ENCODE data around the gene PTP4A1. TPM values are rescaled to one million over a fixed set of nuclear protein-coding genes. Genes with fewer than 3 reads are reported as not detected.
A peak's percentile ranks its signal among the peaks of the same experiment; 100 is the strongest.
"Not testable (repeated sequence)": the region's sequence is repeated elsewhere in the genome, so short reads cannot be mapped to it uniquely, and the experiment has no call there.

PTP4A1 gene
- total and polyA plus RNA-seq, 2 of the 13 experiments (the other 11 are each of a cell fraction or from before 2014, with no cell fraction given), result 141 to 376 TPM

DNA sequence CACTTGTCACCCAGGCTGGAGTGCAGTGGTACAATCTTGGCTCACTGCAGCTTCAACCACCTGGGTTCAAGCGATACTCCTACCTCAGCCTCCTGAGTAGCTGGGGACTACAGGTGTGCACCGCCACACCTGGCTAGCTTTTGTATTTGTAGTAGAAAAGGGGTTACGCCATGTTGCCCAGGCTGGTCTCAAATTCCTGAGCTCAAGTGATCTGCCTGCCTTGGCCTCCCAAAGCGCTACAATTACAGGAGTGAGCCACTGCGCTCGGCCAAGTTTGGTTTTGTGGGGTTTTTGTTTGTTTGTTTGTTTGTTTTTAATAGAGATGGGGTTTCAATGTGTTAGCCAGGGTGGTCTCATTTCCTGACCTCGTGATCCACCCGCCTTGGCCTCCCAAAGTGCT lies 12.3 kb downstream of the PTP4A1 start (continued):
- TF ChIP-seq ZNF329 (CRISPR knock-in tag; IDR thresholded peaks at IDR 0.05; ENCODE audit: low read depth), result no peak

DNA sequence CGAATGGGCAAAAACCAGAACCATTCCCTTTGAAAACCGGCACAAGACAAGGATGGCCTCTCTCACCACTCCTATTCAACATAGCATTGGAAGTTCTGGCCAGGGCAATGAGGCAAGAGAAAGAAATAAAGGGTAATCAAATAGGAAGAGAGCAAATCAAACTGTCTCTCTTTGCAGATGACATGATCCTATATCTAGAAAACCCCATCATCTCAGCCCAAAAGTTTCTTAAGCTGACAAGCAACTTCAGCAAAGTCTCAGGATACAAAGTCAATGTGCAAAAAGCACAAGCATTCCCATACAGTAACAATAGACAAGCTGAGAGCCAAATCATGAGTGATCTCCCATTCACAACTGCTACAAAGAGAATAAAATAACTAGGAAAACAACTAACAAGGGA lies 13.4 kb downstream of the PTP4A1 start:
- 21% methylated on average over 2 of the region's 2 CpGs for WGBS (ENCODE audit: low lambda C conversion rate)

DNA sequence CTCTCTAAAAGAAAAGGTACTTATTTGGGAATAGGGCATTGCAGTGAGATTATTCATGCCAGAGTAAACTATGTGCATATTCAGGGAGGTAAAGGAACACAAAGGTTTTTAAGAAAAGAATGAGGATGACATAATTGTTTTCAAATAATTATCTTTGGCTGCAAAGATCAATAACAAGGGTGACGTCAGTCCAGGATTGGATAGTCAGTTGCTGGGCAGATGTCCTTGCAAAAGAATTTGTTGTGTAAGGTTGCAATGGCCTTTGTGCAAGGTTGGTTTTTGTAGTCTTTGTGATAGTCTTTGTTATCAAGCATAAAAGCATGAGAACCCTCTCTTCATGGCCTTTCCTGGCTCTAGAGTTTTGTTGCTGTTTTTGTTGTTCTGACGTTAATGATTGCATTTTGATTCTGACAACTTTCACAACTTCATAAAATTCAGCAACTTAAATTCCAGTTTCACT lies 17.7 kb downstream of the PTP4A1 start:
- 11% methylated on average over 2 of the region's 2 CpGs for WGBS (ENCODE audit: low lambda C conversion rate)
- Histone ChIP-seq H3K9me3 (ENCODE audit: low read length) (no peaks in the 10 kb centered on the region), H3K4me2 (ENCODE audit: low read depth, low read length) (peak overlapping the region; percentile 26), H4K20me1 (ENCODE audit: insufficient read depth, low read length) (no peaks in the 10 kb centered on the region), H3K36me3 (replicated peaks in 1 of 2; ENCODE audit: control insufficient read depth in 1 of 2, insufficient read depth in 2 of 2, low read length in 2 of 2) (no peaks in the 10 kb centered on the region), H3K4me1 (ENCODE audit: insufficient read depth, low read length) (peaks cover 21% of the 10 kb centered on the region), H3K79me2 (ENCODE audit: insufficient read depth, low read length) (no peaks in the 10 kb centered on the region), H2AFZ (ENCODE audit: low read length) (no peak overlapping the region), H3K27me3 (ENCODE audit: control insufficient read depth in 1 of 2, insufficient read depth in 2 of 2, low read length in 2 of 2) (no peaks in the 10 kb centered on the region), H3K27ac (ENCODE audit: extremely low read length, insufficient read depth, low read length) (peak overlapping the region; percentile 54), H3K9ac (ENCODE audit: insufficient read depth, low read depth, low read length) (no peak overlapping the region), H3K4me3 (replicated peaks in 1 of 3; ENCODE audit: insufficient read depth in 1 of 3, low read depth in 2 of 3, low read length in 3 of 3) (no peak overlapping the region)
- ChIA-PET CTCF (ENCODE audit: low intra/inter-chr PET ratio, low total read pairs) (no interaction called here), POLR2A (interaction anchor here (0.9 kb wide), 1 partner anchor 17 kb away, joined by 3 read pairs; no protein-coding TSS in a partner anchor)
- ATAC-seq (peak; percentile 65), FAIRE-seq (peak; percentile 21), DNase-seq (ENCODE audit: low spot score) (peak; percentile 95)
- intact Hi-C loops (cut with micrococcal nuclease; ENCODE audit: unreplicated experiment) (no loop called here), in situ Hi-C loops (cut with HindIII; ENCODE audit: extremely low pct_ligation_motif_present, low pct_unique_long_range_greater_than_20kb) (no loop called here)
- BruUV-seq (replicated peaks), result no TSS peak
- TF ChIP-seq YEATS2 (CRISPR knock-in tag; IDR thresholded peaks at IDR 0.05; ENCODE audit: borderline replicate concordance) (peak; percentile 61; the same call in 1 of the 2 replicates), RARA (CRISPR knock-in tag; IDR thresholded peaks at IDR 0.05) (0 out of 2 replicates have a peak, but pooled peaks have one; percentile 57), ISL2 (CRISPR knock-in tag; IDR thresholded peaks at IDR 0.05) (peak; percentile 51; the same call in 1 of the 2 replicates), POGZ (CRISPR knock-in tag; IDR thresholded peaks at IDR 0.05) (peak; percentile 89), CEBPG (CRISPR knock-in tag; IDR thresholded peaks at IDR 0.05) (peak; percentile 92), MED1 (CRISPR knock-in tag; IDR thresholded peaks at IDR 0.05) (peak; percentile 91), KLF16 (CRISPR knock-in tag; IDR thresholded peaks at IDR 0.05) (peak in 1 of 2 experiments; percentile 88; a peak in 2 of 4 replicates), ZNF331 (CRISPR knock-in tag; IDR thresholded peaks at IDR 0.05) (peak; percentile 71; the same call in 1 of the 2 replicates), SOX13 (IDR thresholded peaks at IDR 0.05) (peak; percentile 93), SOX13 (CRISPR knock-in tag; conservative IDR thresholded peaks at IDR 0.05 in 1 of 2, IDR thresholded peaks at IDR 0.05 in 1 of 2) (peak in 1 of 2 experiments; percentile 100; a peak in 2 of 4 replicates), ZMYM4 (CRISPR knock-in tag; IDR thresholded peaks at IDR 0.05) (peak; percentile 76), TCF7 (IDR thresholded peaks at IDR 0.05; ENCODE audit: low read depth) (peak; percentile 62), ATF1 (CRISPR knock-in tag; IDR thresholded peaks at IDR 0.05) (peak; percentile 92), ZBTB7A (CRISPR knock-in tag; IDR thresholded peaks at IDR 0.05) (no peak)
- TF ChIP-seq, protein P1, sequence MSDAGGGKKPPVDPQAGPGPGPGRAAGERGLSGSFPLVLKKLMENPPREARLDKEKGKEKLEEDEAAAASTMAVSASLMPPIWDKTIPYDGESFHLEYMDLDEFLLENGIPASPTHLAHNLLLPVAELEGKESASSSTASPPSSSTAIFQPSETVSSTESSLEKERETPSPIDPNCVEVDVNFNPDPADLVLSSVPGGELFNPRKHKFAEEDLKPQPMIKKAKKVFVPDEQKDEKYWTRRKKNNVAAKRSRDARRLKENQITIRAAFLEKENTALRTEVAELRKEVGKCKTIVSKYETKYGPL (CRISPR knock-in tag; IDR thresholded peaks at IDR 0.05), result peak; percentile 81; the same call in 1 of the 2 replicates

More for the DNA sequence above, 13.4 kb downstream of the PTP4A1 start:
- BruUV-seq (replicated peaks); H2AFZ ChIP-seq (ENCODE audit: low read length); H3K27ac ChIP-seq (ENCODE audit: extremely low read length, insufficient read depth, low read length); H3K4me3 ChIP-seq (replicated peaks in 1 of 3; ENCODE audit: insufficient read depth in 1 of 3, low read depth in 2 of 3, low read length in 3 of 3); H3K9ac ChIP-seq (ENCODE audit: insufficient read depth, low read depth, low read length); DNase-seq (ENCODE audit: low spot score); H3K9me3 ChIP-seq (ENCODE audit: low read length); POLR2A ChIA-PET; CTCF ChIA-PET (ENCODE audit: low intra/inter-chr PET ratio, low total read pairs); FAIRE-seq; H3K27me3 ChIP-seq (ENCODE audit: control insufficient read depth in 1 of 2, insufficient read depth in 2 of 2, low read length in 2 of 2); H3K4me2 ChIP-seq (ENCODE audit: low read depth, low read length); intact Hi-C loops (cut with micrococcal nuclease; ENCODE audit: unreplicated experiment); H3K79me2 ChIP-seq (ENCODE audit: insufficient read depth, low read length); H3K36me3 ChIP-seq (replicated peaks in 1 of 2; ENCODE audit: control insufficient read depth in 1 of 2, insufficient read depth in 2 of 2, low read length in 2 of 2); in situ Hi-C loops (cut with HindIII; ENCODE audit: extremely low pct_ligation_motif_present, low pct_unique_long_range_greater_than_20kb): not testable (repeated sequence)
- 0 out of 2 replicates have a peak, but pooled peaks have one; percentile 13 for TF ChIP-seq POLR2AphosphoS5 (IDR thresholded peaks at IDR 0.05; ENCODE audit: low read depth, low read length)
- TF ChIP-seq POLR2G (IDR thresholded peaks at IDR 0.05; ENCODE audit: low read depth, low read length), result peak; percentile 31; the same call in 1 of the 2 replicates
- TF ChIP-seq POLR2AphosphoS2 (IDR thresholded peaks at IDR 0.05; ENCODE audit: low read depth, low read length), result peak; percentile 47; the same call in 1 of the 2 replicates
- Histone ChIP-seq H3K4me1 (ENCODE audit: insufficient read depth, low read length) (peaks cover 17% of the 10 kb centered on the region), H4K20me1 (ENCODE audit: insufficient read depth, low read length) (peaks cover 18% of the 10 kb centered on the region)
- 0 out of 3 replicates have a peak, but pooled peaks have one; percentile 3 for ATAC-seq
